HEK293 (cell line): ENCODE data around the gene MYL12A.

Experiments used
- CTCF ChIA-PET: fragments of 350-600 bp; formaldehyde crosslinking; extraction: SDS; loops from one replicate; lab custom pipeline; 2021; ENCODE audit warnings: antibody characterized with exemption; lab: Yijun Ruan, JAX
- POLR2A ChIA-PET: fragments of 300-600 bp; formaldehyde crosslinking; extraction: SDS; loops from one replicate; lab custom pipeline; 2020; ENCODE audit warnings: antibody characterized with exemption, inconsistent platforms; lab: Yijun Ruan, JAX
- H3K27ac ChIP-seq: fragments of 200-500 bp; sonication (Bioruptor generic); 2 replicates; pipeline ENCODE4 v1.5.1; 2014; ENCODE audit warnings: low read depth, low read length, control low read depth, inconsistent platforms; ENCODE audit errors: extremely low read depth
- H3K36me3 ChIP-seq, 2 experiments: fragments of 200-500 bp in 1 of 2; sonication (Bioruptor generic) in 1 of 2; 1 replicate in 1 of 2; 2 replicates in 1 of 2; pipeline ENCODE4 v1.5.1; 2014 to 2017; ENCODE audit warnings: inconsistent platforms in 2 of 2, low read length in 2 of 2; ENCODE audit not compliant: control insufficient read depth in 2 of 2, insufficient read depth in 1 of 2
- H3K4me1 ChIP-seq: fragments of 200-500 bp; sonication (Bioruptor generic); 2 replicates; pipeline ENCODE4 v1.5.1; 2014; ENCODE audit warnings: mild to moderate bottlenecking, low read length, inconsistent platforms; ENCODE audit not compliant: control insufficient read depth, insufficient read depth
- H3K4me3 ChIP-seq: 2 replicates; pipeline ENCODE4 v1.5.1; 2011; ENCODE audit warnings: low read depth, mild to moderate bottlenecking, control low read depth, low read length, moderate library complexity
- H3K9me3 ChIP-seq: fragments of 200-500 bp; sonication (Bioruptor generic); 2 replicates; pipeline ENCODE4 v1.5.1; 2014; ENCODE audit warnings: low read depth, low read length, inconsistent platforms; ENCODE audit not compliant: control insufficient read depth, insufficient read depth
- EGR2 ChIP-seq: fragments of 450-650 bp; formaldehyde crosslinking; IDR thresholded peaks from 2 replicates; pipeline ENCODE4 v1.5.1; 2016; ENCODE audit warnings: low read depth, missing biosample characterization, missing genetic modification characterization
- KLF7 ChIP-seq: fragments of 450-650 bp; formaldehyde crosslinking; IDR thresholded peaks from 2 replicates; pipeline ENCODE4 v1.5.1; 2016; ENCODE audit warnings: missing biosample characterization, missing genetic modification characterization, borderline replicate concordance
- PRDM1 ChIP-seq: fragments of 450-650 bp; formaldehyde crosslinking; IDR thresholded peaks from 2 replicates; pipeline ENCODE4; 2016; ENCODE audit warnings: missing biosample characterization, missing genetic modification characterization
- SETDB1 ChIP-seq: IDR thresholded peaks from one replicate; pipeline ENCODE4 v1.6.1; 2017; ENCODE audit warnings: mild to moderate bottlenecking, low read length, moderate library complexity, mixed read lengths; ENCODE audit not compliant: insufficient read length
- ZBTB20 ChIP-seq: fragments of 450-650 bp; formaldehyde crosslinking; IDR thresholded peaks from 2 replicates; pipeline ENCODE4 v1.5.1; 2016; ENCODE audit warnings: missing biosample characterization, missing genetic modification characterization
- ZFHX2 ChIP-seq: fragments of 450-650 bp; formaldehyde crosslinking; conservative IDR thresholded peaks from 2 replicates; pipeline ENCODE4 v1.5.1; 2016; ENCODE audit warnings: missing biosample characterization, missing genetic modification characterization
- ZNF112 ChIP-seq: fragments of 450-650 bp; formaldehyde crosslinking; IDR thresholded peaks from 2 replicates; pipeline ENCODE4 v1.5.0; 2017; ENCODE audit warnings: missing biosample characterization, missing genetic modification characterization
- ZNF133 ChIP-seq: fragments of 450-650 bp; formaldehyde crosslinking; IDR thresholded peaks from 2 replicates; pipeline ENCODE4 v1.5.1; 2016; ENCODE audit warnings: missing biosample characterization, missing genetic modification characterization
- ZNF138 ChIP-seq: fragments of 450-650 bp; formaldehyde crosslinking; IDR thresholded peaks from 2 replicates; pipeline ENCODE4 v1.5.1; 2016; ENCODE audit warnings: missing biosample characterization, missing genetic modification characterization, borderline replicate concordance
- ZNF157 ChIP-seq: fragments of 450-650 bp; formaldehyde crosslinking; IDR thresholded peaks from 2 replicates; pipeline ENCODE4 v1.5.1; 2016; ENCODE audit warnings: missing biosample characterization, missing genetic modification characterization
- ZNF16 ChIP-seq: fragments of 450-650 bp; formaldehyde crosslinking; IDR thresholded peaks from 2 replicates; pipeline ENCODE4 v1.5.1; 2016; ENCODE audit warnings: low read depth, missing biosample characterization, missing genetic modification characterization
- ZNF184 ChIP-seq: fragments of 450-650 bp; IDR thresholded peaks from 2 replicates; pipeline ENCODE4 v1.5.1; 2018; ENCODE audit warnings: missing biosample characterization, mild to moderate bottlenecking, missing genetic modification characterization
- ZNF302 ChIP-seq: fragments of 450-650 bp; formaldehyde crosslinking; IDR thresholded peaks from 2 replicates; pipeline ENCODE4 v1.5.1; 2016; ENCODE audit warnings: missing biosample characterization, missing genetic modification characterization, low read depth
- ZNF426 ChIP-seq: fragments of 450-650 bp; formaldehyde crosslinking; IDR thresholded peaks from 2 replicates; pipeline ENCODE4 v1.5.1; 2017; ENCODE audit warnings: missing biosample characterization, missing genetic modification characterization, mild to moderate bottlenecking, inconsistent platforms, moderate library complexity
- ZNF529 ChIP-seq: fragments of 450-650 bp; formaldehyde crosslinking; IDR thresholded peaks from 2 replicates; pipeline ENCODE4 v1.5.1; 2017; ENCODE audit warnings: missing genetic modification characterization, missing biosample characterization; ENCODE audit not compliant: insufficient replicate concordance
- ZNF785 ChIP-seq: fragments of 450-650 bp; formaldehyde crosslinking; IDR thresholded peaks from 2 replicates; pipeline ENCODE4 v1.5.1; 2016; ENCODE audit warnings: missing biosample characterization, missing genetic modification characterization
- TF ChIP-seq, protein P1 (sequence below): fragments of 450-650 bp; formaldehyde crosslinking; IDR thresholded peaks from 2 replicates; pipeline ENCODE4 v1.5.1; 2016; ENCODE audit warnings: missing biosample characterization, missing genetic modification characterization
- TF ChIP-seq, protein P2 (sequence below): fragments of 450-650 bp; formaldehyde crosslinking; IDR thresholded peaks from 2 replicates; pipeline ENCODE4; 2016; ENCODE audit warnings: missing biosample characterization, missing genetic modification characterization
- TF ChIP-seq, protein P3 (sequence below): fragments of 450-650 bp; formaldehyde crosslinking; IDR thresholded peaks from 2 replicates; pipeline ENCODE4 v1.5.1; 2016; ENCODE audit warnings: missing biosample characterization, missing genetic modification characterization, low read depth
- TF ChIP-seq, protein P4 (sequence below): fragments of 450-650 bp; formaldehyde crosslinking; IDR thresholded peaks from 2 replicates; pipeline ENCODE4 v1.5.1; 2016; ENCODE audit warnings: missing biosample characterization, missing genetic modification characterization, borderline replicate concordance
- TF ChIP-seq, protein P5 (sequence below): fragments of 450-650 bp; formaldehyde crosslinking; IDR thresholded peaks from 2 replicates; pipeline ENCODE4 v1.5.1; 2016; ENCODE audit warnings: missing biosample characterization, missing genetic modification characterization

The MYL12A gene

DNA sequence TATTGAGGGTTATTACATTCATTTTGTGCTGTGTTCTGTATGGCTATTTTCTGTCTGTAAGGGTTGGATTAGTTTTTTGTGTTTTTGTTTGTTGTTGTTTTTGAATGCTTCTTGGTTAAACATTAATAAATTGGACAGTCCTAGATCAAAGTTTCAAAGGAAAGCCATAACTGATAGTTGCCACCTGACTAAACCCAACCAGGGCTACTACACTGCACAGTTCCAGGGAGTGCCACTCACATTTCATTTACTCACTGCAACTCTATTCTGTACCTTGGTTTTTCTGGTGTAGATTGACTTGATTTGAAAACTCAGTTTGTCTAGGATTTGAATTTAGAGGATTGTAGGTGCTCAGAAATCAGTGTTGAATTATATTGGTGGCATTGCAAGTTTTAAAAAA, 20.7 kb downstream of the MYL12A start:
- CTCF ChIA-PET, result interaction anchor here (0.8 kb wide), 1 partner anchor 232 kb away, joined by 5 read pairs; no protein-coding TSS in a partner anchor

DNA sequence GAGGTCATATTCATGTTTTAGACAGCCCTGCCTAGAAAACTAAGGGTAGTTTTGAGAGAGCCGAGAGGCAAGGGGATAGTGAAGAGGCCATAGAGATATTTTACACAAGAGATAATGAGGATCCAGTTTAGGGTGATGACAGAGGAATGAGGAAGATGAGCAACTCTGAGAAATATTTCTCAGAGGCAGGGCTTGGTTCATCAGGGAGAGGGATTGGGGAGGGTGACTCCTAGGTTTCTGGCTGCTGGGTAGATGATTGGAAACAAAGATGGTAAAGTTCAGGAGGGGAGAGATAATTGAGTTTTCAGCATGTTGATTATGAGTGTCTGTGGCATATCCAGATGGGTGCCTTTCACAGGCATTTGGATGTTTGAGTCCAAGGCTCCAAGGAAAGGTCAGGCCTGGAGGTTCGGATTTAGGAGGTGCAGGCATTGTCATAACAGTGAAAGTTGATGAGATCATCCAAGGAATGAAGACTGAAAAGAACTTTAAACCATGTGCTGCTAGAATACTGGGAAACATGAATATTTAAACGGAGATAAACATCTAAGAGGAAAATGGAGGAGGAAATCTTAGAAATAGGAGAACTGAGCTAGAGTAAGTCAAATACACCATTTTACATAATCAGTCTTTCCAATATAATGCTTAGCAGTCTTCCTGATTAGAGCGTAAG, 21.8 kb downstream of the MYL12A start:
- H3K27ac ChIP-seq, result no peak overlapping the region
- peaks cover 8 to 13% of the 10 kb centered on the region in 2 experiments for H3K36me3 ChIP-seq
- CTCF ChIA-PET, result interaction anchor here (1.1 to 1.3 kb wide), 2 partner anchors 13 to 397 kb away, joined by 3 read pairs; no protein-coding TSS in a partner anchor
- no peak overlapping the region for H3K4me3 ChIP-seq
- H3K9me3 ChIP-seq, result no peaks in the 10 kb centered on the region
- TF ChIP-seq KLF7 (tag by site-specific recombination) (no peak), ZNF133 (tag by site-specific recombination) (no peak), ZNF529 (tag by site-specific recombination) (no peak), ZNF157 (tag by site-specific recombination) (no peak)
- TF ChIP-seq, protein P1, sequence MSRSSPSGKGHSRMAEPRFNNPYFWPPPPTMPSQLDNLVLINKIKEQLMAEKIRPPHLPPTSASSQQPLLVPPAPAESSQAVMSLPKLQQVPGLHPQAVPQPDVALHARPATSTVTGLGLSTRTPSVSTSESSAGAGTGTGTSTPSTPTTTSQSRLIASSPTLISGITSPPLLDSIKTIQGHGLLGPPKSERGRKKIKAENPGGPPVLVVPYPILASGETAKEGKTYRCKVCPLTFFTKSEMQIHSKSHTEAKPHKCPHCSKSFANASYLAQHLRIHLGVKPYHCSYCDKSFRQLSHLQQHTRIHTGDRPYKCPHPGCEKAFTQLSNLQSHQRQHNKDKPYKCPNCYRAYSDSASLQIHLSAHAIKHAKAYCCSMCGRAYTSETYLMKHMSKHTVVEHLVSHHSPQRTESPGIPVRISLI (tag by site-specific recombination), result no peak
- POLR2A ChIA-PET, result no interaction called here
- H3K4me1 ChIP-seq, result peaks cover 15% of the 10 kb centered on the region

More for the DNA sequence above, 20.7 kb downstream of the MYL12A start:
- TF ChIP-seq, protein P2, sequence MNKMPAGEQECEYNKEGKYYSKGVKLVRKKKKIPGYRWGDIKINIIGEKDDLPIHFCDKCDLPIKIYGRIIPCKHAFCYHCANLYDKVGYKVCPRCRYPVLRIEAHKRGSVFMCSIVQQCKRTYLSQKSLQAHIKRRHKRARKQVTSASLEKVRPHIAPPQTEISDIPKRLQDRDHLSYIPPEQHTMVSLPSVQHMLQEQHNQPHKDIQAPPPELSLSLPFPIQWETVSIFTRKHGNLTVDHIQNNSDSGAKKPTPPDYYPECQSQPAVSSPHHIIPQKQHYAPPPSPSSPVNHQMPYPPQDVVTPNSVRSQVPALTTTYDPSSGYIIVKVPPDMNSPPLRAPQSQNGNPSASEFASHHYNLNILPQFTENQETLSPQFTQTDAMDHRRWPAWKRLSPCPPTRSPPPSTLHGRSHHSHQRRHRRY (tag by site-specific recombination), result no peak
- Histone ChIP-seq H3K4me3 (no peak overlapping the region), H3K4me1 (peaks cover 20% of the 10 kb centered on the region), H3K27ac (no peak overlapping the region), H3K36me3 (peaks cover 3% of the 10 kb centered on the region in 2 experiments; a peak in 2 of 3 replicates), H3K9me3 (no peaks in the 10 kb centered on the region)
- POLR2A ChIA-PET, result no interaction called here

DNA sequence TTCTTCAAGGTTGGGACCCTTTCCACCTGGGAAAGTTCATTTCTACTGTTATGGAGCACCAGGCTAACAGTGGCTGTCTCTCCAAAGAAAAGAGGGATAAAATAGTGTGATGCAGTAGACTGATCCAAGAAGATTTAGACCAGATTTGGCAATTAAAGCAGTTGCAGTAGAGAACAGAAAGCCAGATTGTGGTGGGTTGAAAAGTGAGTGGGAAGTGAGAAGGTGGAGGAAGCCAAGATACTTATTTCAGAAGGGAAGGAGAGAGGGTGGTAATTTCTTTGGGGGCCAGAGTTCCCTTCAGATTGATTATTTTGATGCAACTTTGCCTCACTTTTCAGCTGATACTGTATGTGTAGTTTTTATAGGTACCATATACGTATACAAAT, 22.3 kb downstream of the MYL12A start:
- peaks cover 15% of the 10 kb centered on the region for H3K4me1 ChIP-seq
- POLR2A ChIA-PET, result no interaction called here
- no peak overlapping the region for H3K4me3 ChIP-seq
- H3K36me3 ChIP-seq, result peaks cover 13 to 16% of the 10 kb centered on the region in 2 experiments
- no peak overlapping the region for H3K27ac ChIP-seq
- H3K9me3 ChIP-seq, result no peaks in the 10 kb centered on the region
- CTCF ChIA-PET, result interaction anchor here (1.1 to 1.3 kb wide), 2 partner anchors 12 to 397 kb away, joined by 3 read pairs; no protein-coding TSS in a partner anchor
- TF ChIP-seq ZBTB20 (tag by site-specific recombination) (no peak), PRDM1 (tag by site-specific recombination) (peak; percentile 34; the same call in 1 of the 2 replicates), ZNF785 (tag by site-specific recombination) (no peak), SETDB1 (no peak), ZFHX2 (peak; percentile 75), ZNF138 (no peak), ZNF16 (tag by site-specific recombination) (no peak), ZNF184 (no peak), ZNF426 (tag by site-specific recombination) (no peak), ZNF112 (tag by site-specific recombination) (no peak), EGR2 (peak; percentile 54), ZNF302 (tag by site-specific recombination) (no peak)
- TF ChIP-seq, protein P3, sequence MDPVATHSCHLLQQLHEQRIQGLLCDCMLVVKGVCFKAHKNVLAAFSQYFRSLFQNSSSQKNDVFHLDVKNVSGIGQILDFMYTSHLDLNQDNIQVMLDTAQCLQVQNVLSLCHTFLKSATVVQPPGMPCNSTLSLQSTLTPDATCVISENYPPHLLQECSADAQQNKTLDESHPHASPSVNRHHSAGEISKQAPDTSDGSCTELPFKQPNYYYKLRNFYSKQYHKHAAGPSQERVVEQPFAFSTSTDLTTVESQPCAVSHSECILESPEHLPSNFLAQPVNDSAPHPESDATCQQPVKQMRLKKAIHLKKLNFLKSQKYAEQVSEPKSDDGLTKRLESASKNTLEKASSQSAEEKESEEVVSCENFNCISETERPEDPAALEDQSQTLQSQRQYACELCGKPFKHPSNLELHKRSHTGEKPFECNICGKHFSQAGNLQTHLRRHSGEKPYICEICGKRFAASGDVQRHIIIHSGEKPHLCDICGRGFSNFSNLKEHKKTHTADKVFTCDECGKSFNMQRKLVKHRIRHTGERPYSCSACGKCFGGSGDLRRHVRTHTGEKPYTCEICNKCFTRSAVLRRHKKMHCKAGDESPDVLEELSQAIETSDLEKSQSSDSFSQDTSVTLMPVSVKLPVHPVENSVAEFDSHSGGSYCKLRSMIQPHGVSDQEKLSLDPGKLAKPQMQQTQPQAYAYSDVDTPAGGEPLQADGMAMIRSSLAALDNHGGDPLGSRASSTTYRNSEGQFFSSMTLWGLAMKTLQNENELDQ (tag by site-specific recombination), result no peak
- TF ChIP-seq, protein P4, sequence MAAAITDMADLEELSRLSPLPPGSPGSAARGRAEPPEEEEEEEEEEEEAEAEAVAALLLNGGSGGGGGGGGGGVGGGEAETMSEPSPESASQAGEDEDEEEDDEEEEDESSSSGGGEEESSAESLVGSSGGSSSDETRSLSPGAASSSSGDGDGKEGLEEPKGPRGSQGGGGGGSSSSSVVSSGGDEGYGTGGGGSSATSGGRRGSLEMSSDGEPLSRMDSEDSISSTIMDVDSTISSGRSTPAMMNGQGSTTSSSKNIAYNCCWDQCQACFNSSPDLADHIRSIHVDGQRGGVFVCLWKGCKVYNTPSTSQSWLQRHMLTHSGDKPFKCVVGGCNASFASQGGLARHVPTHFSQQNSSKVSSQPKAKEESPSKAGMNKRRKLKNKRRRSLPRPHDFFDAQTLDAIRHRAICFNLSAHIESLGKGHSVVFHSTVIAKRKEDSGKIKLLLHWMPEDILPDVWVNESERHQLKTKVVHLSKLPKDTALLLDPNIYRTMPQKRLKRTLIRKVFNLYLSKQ (tag by site-specific recombination), result no peak
- TF ChIP-seq, protein P5, sequence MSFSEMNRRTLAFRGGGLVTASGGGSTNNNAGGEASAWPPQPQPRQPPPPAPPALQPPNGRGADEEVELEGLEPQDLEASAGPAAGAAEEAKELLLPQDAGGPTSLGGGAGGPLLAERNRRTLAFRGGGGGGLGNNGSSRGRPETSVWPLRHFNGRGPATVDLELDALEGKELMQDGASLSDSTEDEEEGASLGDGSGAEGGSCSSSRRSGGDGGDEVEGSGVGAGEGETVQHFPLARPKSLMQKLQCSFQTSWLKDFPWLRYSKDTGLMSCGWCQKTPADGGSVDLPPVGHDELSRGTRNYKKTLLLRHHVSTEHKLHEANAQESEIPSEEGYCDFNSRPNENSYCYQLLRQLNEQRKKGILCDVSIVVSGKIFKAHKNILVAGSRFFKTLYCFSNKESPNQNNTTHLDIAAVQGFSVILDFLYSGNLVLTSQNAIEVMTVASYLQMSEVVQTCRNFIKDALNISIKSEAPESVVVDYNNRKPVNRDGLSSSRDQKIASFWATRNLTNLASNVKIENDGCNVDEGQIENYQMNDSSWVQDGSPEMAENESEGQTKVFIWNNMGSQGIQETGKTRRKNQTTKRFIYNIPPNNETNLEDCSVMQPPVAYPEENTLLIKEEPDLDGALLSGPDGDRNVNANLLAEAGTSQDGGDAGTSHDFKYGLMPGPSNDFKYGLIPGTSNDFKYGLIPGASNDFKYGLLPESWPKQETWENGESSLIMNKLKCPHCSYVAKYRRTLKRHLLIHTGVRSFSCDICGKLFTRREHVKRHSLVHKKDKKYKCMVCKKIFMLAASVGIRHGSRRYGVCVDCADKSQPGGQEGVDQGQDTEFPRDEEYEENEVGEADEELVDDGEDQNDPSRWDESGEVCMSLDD (tag by site-specific recombination), result no peak
